Testis (tissue), 2 donors: ENCODE data around the gene CLRN1.

Experiments used
- CTCF ChIP-seq, 3 experiments: fragments of 450-650 bp in 2 of 3; fragments of 200-600 bp in 1 of 3; sonication (generic) in 1 of 3; IDR thresholded peaks; one replicate each; pipeline ENCODE4 v1.5.1; 2016 to 2019; ENCODE audit warnings: antibody characterized with exemption in 3 of 3, mild to moderate bottlenecking in 2 of 3, moderate library complexity in 1 of 3
- POLR2A ChIP-seq: fragments of 450-650 bp; IDR thresholded peaks from one replicate; pipeline ENCODE4 v1.6.1; 2017; ENCODE audit warnings: antibody characterized with exemption, mild to moderate bottlenecking, moderate library complexity

DNA sequence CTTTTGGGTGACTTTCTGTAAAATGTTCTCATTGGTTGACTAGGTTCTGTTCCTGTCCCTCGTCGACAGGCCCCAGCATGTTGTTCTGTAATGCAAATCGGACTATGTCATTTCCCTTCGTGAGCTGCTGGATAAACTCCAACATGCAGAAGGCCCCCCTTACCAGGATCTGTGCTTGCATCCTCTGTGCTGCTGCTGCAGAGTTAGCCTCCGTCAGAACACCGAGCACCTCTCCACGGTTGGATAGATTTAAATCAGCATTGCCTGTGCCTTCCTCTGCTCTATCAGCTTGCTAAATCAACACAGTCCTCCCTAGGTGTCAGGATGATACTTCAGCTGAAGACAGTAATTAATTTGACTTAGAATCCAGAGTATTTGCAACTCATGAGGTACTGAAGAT is 54.6 kb downstream of the CLRN1 start:
- no peak for TF ChIP-seq CTCF (IDR thresholded peaks at IDR 0.05)
- no peak for TF ChIP-seq POLR2A
